LoVo (cell line): Measurements from ENCODE around the gene DCLK3.

Experiments
- DNase-seq: peaks from one replicate; pipeline ENCODE4 v3.0.0-alpha.2; 2016; ENCODE audit warnings: low spot score

The DCLK3 gene

GRCh38 chr3:36763850-36764703, at the start of gene DCLK3:
DCLK3 (minus strand) TSS chr3:36764553; CDS start chr3:36764263, 290 bp downstream.
- DNase-seq = no peak

DNA sequence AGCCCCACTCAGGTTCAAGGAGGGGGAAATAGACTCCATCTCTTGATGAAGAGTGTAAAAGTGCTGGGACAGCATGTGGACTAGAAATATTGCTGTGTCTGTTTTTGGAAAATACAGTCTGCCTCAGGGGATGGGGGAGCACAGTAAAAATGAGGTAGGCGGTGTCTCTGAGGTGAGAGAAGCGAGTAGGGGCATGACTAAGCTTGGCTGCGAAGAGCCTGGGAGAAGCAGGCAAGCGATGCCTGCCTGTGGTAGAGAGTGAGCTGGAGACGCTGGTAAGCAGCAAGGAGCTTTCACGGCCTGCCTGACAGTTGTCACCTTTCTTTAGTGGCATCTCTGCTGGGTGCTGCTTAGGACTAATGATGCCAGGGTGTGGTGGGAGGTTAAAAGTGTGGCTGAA, 49.0 kb upstream of the DCLK3 start:
- no peak for DNase-seq

- DNase-seq = no peak
These were observed 47.9 kb upstream of the DCLK3 start for GRCh38 chr3:36812240-36812639.

DNA sequence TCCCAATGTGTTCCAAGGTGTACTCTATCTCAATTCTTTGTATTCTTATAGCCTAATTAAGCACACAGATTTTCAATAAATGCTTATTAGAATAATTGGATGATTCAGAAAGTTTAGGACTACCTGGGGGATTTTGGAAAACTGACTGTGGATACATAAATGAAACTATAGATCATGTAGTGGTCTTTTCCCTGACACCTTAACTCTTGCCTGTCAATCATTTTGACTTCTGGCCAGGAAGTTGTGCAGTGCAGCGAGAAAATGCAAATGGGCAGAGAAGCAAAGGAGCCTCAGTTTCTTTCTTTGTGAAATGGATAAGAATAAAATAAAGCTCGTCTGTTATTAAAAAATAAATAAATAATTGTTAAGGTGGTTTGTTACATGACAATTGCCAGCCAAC, 47.4 kb upstream of the DCLK3 start:
- no peak for DNase-seq

DNA sequence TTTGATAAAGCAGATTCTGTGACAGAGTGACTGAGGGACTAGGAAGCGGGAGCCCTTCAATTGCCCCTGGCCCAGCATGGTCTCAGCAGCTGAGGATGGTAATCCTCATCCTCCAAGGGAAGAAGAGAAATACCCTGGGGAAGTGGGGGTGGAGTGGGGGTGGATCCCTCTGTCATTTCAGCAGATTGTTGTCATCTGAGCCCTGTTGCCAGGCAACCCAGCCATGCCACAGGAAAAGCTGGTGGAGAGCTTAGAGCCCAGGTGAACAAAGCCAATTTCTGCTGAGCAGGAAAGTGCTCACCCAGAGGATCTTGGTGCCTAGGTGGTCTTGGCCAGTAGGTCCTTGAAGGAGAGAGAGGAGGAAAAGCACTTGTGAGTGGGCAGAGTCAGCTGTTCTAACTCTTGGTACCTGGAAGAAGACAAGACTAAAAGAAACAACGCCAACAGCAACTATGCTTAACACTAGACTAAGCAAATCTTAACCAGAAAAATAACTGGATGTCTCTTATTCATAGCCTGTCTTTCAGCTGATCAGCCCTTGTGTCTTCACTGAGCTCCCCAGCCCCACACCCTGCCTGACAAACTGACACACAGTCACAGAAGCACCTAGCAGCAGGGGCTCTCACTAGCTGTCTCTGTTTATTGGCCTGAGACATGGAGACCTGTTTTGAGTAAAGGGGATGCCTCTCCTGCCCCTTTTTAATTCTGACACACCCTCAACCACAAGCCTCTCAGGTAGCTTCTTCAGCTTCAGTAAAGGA, 40.1 kb upstream of the DCLK3 start:
- no peak for DNase-seq

GRCh38 chr3:36803091-36803791, 38.9 kb upstream of the DCLK3 start:
- DNase-seq = no peak

DNA sequence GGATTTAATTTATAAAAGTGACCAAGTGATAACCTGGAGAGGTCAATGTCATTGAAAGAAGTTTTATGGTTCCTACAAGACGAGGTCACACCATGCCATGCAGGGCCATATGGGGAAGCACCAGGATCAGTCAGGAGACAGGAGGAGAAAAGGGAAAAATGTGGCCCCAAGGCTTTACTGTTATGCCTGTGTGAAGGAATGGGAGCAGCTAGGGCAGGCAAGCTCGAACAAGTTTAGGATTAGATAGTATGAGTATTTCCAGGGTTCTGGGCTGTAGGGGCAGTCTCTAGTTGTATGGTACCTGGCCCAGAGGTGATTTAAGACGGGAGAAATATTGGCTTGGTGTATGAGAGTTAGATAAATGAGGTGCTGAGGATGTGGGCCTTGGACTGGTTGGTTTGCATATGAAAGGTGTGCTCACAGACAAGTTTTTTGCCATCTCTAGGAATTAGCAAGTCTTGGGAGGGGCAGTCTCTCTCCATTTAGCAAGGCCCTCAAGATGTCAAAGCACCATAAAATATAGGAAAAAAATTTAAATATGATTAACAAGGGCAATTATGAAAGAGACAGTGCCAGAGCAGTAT, 36.3 kb upstream of the DCLK3 start:
- no peak for DNase-seq

- DNase-seq = no peak
These were observed 32.5 kb upstream of the DCLK3 start for GRCh38 chr3:36796881-36797280.

- DNase-seq = no peak
These were observed 31.8 kb upstream of the DCLK3 start for GRCh38 chr3:36796161-36796560.

DNA sequence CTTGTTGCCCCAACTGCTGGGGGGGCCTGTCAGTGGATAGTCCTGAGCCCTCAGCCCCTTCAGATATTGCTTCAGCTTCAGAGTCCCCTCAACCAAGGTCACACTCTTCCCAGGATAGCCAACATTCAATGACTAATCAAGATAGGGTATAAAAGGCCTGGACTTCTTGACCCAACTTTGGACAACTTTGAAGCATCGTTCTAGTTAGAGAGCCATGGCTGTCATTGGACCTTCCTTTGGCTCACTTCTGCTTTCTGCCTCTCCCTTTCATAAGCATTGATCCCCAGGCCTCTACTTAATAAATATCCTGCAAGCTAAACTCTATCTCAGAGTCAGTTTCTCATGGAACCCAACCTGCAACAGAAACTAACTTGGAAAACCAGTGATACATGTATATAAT, 31.3 kb upstream of the DCLK3 start:
- DNase-seq = no peak

- peak; percentile 15 for DNase-seq
These were observed 28.0 kb upstream of the DCLK3 start for GRCh38 chr3:36792342-36792741.

DNA sequence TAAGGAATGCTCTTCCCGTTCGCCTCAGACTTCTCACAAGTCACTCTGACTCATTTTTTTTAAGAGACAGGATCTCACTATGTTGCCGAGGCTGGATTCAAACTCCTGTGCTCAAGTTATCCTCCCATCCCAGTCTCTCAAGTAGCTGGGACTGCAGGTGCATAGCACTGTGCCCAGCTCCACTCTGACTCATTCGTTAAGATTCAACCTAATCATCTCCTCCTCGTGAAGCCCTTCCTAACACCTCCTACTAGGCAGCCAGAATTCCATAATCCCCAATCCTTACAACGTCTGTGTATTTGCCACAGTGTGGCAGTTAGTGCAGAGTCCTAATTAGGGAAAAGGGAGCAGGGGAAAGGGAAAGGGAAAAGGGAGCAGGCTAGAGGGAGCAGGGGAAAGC, 26.4 kb upstream of the DCLK3 start:
- no peak for DNase-seq

GRCh38 chr3:36786921-36787890, 22.9 kb upstream of the DCLK3 start:
- DNase-seq = no peak

DNA sequence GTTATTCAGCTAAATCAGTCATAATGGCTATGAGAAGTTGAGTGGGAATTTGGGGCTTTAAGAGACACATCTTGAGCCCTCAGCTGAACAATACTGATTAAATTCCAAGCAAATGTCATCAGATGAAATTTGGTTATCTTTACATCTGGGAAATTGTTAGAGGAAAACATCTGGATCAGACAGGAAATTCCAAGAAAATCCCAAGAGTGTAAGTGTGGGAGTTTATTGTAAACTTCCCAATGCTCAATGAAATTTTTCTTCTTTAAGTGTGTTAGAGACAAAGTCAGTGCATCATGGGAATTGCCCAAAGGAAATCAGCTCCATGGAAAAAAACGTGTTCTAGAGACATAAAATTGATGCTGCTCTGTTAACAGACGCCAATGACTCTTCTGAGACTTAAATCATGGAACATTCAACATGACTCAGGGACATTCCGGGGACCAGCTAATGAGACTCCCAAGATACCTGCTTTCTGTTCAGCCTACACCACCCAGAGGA, 19.8 kb upstream of the DCLK3 start:
- no peak for DNase-seq

DNA sequence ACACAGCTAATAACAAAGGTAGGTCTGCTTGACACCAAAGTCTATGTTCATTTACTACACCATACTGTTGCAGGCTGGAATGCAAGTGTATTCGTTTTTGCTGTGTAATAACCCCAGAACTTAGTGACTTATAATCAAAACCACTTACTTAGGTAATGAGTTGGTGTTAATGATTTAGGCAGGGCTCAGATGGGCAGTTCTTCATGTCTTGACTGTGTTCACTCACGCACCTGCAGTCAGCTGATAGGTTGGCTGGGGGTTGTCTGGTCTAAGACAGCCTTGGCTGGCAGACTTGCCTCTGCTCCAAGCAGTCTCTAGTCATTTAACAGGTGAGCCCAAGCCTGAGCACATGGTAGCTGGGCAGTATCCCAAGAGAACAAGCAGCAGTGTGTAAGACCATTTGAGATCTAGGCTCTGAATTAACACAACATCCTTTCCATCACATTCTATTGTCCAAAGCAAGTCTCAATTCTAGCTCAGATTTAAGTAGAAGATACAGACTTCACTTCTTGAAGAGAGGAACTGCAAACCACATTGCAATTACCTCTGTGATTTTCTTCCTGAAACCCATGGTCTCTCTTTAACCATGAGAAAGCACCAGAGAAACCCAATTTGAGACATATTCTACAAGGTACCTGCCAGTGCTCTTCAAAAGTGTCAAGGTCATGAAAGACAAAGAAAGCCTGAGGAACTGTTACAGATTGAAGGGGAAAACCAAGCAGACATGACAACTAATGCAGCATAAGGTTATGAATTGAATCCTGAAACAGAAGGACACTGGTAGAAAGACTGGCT, 13.3 kb upstream of the DCLK3 start:
- DNase-seq = no peak

- no peak for DNase-seq
These were observed 12.1 kb upstream of the DCLK3 start for GRCh38 chr3:36776436-36776835.

- DNase-seq = no peak
These were observed 9.7 kb upstream of the DCLK3 start for GRCh38 chr3:36774052-36774451.

GRCh38 chr3:36771931-36772330, 7.6 kb upstream of the DCLK3 start:
- DNase-seq = no peak

- no peak for DNase-seq
These were observed 5.6 kb upstream of the DCLK3 start for GRCh38 chr3:36769926-36770325.

- no peak for DNase-seq
These were observed 751 bp upstream of the DCLK3 start for GRCh38 chr3:36765104-36765503.
